HG03432 (cell line): Measurements from ENCODE around the gene INTS4.
"Not testable (repeated sequence)": the region's sequence is repeated elsewhere in the genome, so short reads cannot be mapped to it uniquely, and the experiment has no call there.

Experiments
- ATAC-seq: cut with Tn5 transposase; IDR thresholded peaks from one replicate; pipeline ENCODE4 v1.9.1; 2021; ENCODE audit warnings: mild to moderate bottlenecking, moderate library complexity; ENCODE audit not compliant: unreplicated experiment

Gene INTS4

GRCh38 chr11:78025378-78025777, 30.9 kb upstream of the INTS4 start:
- ATAC-seq: no peak

GRCh38 chr11:78023426-78023825, 29.0 kb upstream of the INTS4 start:
- no peak for ATAC-seq

- ATAC-seq: no peak
Observed at GRCh38 chr11:78022397-78023396, 28.2 kb upstream of the INTS4 start, which contains the start of gene KCTD14. Gene KCTD14, minus strand, starts transcription at chr11:78023276. Its CDS starts 27 bp downstream, at chr11:78023249.

- ATAC-seq: no peak
Observed at GRCh38 chr11:78021611-78022010, 27.1 kb upstream of the INTS4 start.

GRCh38 chr11:78020246-78020645, 25.8 kb upstream of the INTS4 start:
- ATAC-seq: no peak

- no peak for ATAC-seq
Observed at GRCh38 chr11:78019808-78020207, 25.3 kb upstream of the INTS4 start.

GRCh38 chr11:78015878-78016277, 21.4 kb upstream of the INTS4 start:
- ATAC-seq: no peak

GRCh38 chr11:78014937-78015520, 20.6 kb upstream of the INTS4 start:
- ATAC-seq: not testable (repeated sequence)

- no peak for ATAC-seq
Observed at GRCh38 chr11:78011301-78011700, 16.8 kb upstream of the INTS4 start.

GRCh38 chr11:78010755-78011154, 16.3 kb upstream of the INTS4 start:
- no peak for ATAC-seq

GRCh38 chr11:78010304-78010703, 15.8 kb upstream of the INTS4 start:
- ATAC-seq: no peak

GRCh38 chr11:78009062-78009461, 14.6 kb upstream of the INTS4 start:
- ATAC-seq: no peak

GRCh38 chr11:78000193-78000592, 5.7 kb upstream of the INTS4 start:
- ATAC-seq: peak; percentile 73

- no peak for ATAC-seq
Observed at GRCh38 chr11:77999446-78000030, 5.1 kb upstream of the INTS4 start.

GRCh38 chr11:77993902-77994301, 566 bp downstream of the INTS4 start:
- no peak for ATAC-seq

GRCh38 chr11:77990981-77991380, 3.5 kb downstream of the INTS4 start:
- no peak for ATAC-seq

- not testable (repeated sequence) for ATAC-seq
Observed at GRCh38 chr11:77986456-77986855, 8.0 kb downstream of the INTS4 start.

GRCh38 chr11:77981346-77981947, 13.0 kb downstream of the INTS4 start:
- no peak for ATAC-seq

GRCh38 chr11:77968337-77968736, 26.1 kb downstream of the INTS4 start:
- no peak for ATAC-seq

GRCh38 chr11:77967753-77968152, 26.7 kb downstream of the INTS4 start:
- ATAC-seq: no peak

- ATAC-seq: no peak
Observed at GRCh38 chr11:77967121-77967520, 27.3 kb downstream of the INTS4 start.
